Measurements from ENCODE around the gene PRPH2.
"Not testable (repeated sequence)": the region's sequence is repeated elsewhere in the genome, so short reads cannot be mapped to it uniquely, and the experiment has no call there.

Gene PRPH2

DNA sequence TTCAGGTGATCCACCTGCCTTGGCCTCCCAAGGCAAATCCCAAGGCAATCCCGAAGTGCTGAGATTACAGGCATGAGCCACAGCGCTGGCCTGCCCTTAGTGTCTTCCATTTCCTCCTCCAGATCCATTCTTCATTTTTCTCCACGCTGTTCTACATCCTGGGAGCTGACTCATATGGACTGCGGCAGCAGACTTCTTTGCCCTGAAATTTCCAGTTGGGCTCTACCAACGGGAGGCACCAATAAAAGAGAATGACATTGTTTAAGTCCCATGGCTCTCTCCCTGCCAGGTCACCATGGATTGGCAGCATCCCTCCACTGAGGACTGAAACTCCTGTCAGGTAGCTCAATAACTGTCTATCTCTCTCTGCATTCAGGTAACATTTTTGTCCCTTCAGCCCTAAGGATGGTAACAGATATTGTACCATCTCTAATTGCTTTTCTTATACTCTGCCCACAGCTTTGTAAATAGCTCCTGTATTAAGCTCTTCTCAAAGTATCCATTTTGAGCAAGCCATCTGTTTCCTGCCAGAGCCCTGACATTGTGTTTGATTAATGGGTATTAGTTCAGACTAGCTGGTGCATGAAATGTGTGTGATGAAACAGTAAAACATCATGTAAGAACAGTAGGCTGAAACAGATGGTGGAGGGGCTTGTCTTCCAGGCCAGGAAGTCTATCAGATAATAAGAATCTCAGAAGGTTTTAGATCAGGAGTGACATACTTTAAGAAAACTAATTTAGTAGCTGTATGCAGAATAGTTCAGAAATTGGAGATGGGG is 19.9 kb upstream of the PRPH2 start:
- no peak for DNase-seq

GRCh38 chr6:42740725-42741124 is 18.3 kb upstream of the PRPH2 start:
- DNase-seq = no peak

DNA sequence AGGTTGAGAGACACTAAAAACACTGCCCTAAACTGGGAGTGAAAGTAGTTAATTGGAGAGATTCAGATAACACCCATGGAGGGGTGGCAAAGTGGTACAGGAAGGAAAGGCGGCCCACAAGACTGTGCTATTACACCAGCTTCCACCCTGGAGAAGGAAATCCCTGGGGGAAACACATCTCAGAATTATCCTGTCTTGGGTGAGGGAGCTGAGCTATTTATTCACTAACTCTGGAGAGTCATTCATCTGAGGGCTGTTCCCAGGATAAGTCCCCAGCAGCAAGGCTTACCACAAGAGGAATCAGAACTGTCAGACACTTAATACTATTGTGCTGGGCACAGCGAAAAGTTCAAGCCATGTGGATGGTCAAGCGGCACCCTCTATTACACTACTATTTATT is 13.6 kb upstream of the PRPH2 start:
- no peak for DNase-seq

- DNase-seq = not testable (repeated sequence)
These were observed 11.6 kb upstream of the PRPH2 start for GRCh38 chr6:42733867-42734481.

DNA sequence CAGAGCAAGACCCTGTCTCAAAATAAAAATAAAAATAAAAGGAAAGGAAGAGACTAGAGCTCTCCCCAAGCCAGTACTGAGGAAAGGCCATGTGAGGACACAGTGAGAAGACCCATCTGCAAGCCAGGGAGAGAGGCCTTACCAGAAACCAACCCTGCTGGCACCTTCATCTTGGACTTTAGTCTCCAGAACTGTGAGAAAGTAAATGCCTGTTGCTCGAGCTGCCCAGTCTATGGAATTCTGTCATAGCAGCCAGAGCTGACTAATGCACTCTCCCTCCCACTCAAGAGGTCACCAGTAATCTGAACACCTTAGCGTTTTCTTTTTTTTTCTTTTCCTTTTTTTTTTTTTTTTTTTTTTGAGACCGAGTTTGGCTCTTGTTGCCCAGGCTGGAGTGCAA is 7.3 kb upstream of the PRPH2 start:
- no peak for DNase-seq

GRCh38 chr6:42727627-42728026 is 5.2 kb upstream of the PRPH2 start:
- no peak for DNase-seq

- peak; percentile 58 for DNase-seq
These were observed 4.8 kb upstream of the PRPH2 start for GRCh38 chr6:42727087-42727611.

- peak; percentile 59 for DNase-seq
These were observed 4.2 kb upstream of the PRPH2 start for GRCh38 chr6:42726485-42727086.

DNA sequence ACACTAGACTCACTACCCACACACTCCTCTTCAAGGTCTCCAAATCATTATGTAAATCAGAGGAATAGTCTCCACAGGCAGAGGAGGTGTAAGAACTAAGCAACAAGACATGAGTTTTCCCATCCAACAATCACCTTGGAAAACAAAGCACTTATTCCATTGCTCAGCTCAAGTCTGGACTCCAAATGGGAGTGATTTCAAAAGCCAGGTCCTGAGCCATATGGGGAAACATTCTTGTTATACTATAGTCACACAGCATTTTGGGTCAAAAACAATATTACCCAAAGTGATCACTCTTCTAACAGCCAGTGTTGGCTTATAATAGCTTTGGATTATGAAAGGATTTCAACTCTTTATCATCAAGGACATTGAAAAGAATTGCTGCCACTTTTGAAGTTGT is 3.6 kb upstream of the PRPH2 start:
- no peak for DNase-seq

GRCh38 chr6:42724825-42725224 is 2.4 kb upstream of the PRPH2 start:
- no peak for DNase-seq

DNA sequence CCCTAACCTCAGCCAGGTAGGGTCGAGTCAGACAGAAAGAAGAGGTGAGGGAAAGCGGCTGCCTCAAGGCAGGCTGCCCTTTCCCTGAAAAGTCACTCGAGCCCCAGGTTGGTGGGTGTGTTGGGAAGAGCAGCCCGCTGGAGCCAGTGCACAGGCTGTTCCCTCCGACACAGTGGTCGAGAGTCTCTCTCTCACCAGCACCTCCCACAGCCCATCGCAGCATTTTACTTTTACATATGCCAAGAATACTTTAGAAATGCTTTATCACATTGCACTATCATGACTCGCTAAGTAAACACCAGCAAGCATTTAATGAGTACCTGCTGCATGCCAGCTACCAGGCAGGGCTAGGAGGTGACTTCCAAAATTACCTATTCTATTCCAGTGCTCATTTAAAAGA is 1.7 kb downstream of the PRPH2 start:
- DNase-seq = no peak

DNA sequence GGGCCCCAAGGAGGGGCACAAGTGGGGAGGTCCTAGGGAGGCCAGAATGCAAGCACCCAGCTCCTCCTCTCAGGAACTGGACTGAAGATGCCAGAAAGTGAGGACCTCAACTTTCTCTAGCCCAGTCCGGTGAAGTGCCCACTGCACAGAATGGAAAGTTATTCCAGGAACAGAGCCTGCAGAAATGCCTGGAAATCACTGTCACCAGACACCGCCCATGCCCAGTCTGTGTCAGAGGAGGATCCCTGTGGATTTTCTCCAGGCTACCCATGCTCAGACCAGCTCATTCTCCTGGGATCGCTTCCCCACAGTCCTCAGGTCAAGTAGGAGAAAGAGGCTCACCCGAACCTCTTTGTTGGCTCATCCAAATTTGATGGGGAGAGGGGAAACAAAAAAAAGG is 6.5 kb downstream of the PRPH2 start:
- DNase-seq = no peak

DNA sequence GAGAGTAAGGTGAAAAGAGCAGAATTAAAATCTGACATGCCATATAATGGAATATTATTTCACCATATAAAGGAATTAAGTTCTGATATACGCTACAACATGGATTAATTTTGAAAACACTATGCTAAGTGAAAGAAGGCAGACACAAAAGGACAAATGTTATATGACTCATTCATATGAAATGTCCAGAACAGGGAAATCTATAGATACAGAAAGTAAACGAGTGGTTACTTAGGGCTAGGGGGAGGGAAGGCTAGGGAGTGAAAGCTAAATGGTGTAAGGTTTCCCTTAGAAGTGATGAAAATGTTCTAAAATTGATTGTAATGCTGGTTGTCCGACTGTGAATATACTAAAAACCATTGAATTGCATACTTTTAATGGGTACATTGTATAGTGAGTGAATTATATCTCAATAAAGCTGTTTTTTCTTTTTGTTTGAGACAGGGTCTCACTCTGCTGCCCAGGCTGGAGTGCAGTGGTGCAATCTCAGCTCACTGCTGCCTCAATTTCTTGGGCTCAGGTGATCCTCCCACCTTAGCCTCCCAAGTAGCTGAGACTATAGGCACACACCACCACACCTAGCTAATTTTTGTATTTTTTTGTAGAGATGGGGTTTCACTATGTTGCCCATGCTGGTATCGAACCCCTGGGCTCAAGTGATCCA is 8.2 kb downstream of the PRPH2 start:
- DNase-seq = no peak

GRCh38 chr6:42711930-42712329 is 10.5 kb downstream of the PRPH2 start:
- DNase-seq = no peak

GRCh38 chr6:42710316-42710715 is 12.1 kb downstream of the PRPH2 start:
- no peak for DNase-seq

- DNase-seq = no peak
These were observed 12.5 kb downstream of the PRPH2 start for GRCh38 chr6:42709871-42710270.

GRCh38 chr6:42708096-42708495 is 14.3 kb downstream of the PRPH2 start:
- DNase-seq = no peak

GRCh38 chr6:42707595-42707994 is 14.8 kb downstream of the PRPH2 start:
- no peak for DNase-seq

DNA sequence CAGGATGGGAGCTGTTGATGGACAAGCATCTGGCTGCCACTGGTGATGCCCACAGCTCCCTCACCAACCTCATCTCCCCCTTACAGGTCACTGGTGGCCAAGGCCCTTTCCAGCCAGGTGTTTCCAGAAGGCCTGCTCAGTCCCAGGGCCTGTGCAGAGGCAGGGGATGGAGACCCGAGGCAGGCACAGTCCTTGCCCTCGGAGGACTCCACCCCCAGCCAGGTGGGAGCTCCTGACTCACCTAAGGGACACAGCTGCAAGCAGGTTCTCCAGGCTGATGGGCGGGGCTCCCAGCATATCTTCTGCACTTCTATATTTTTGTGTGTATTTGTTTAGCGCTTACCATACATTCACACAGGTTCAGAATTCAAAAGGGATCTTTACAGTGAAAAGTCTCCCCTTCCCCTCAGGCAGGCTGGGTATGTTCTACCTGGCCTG is 17.4 kb downstream of the PRPH2 start:
- no peak for DNase-seq

GRCh38 chr6:42704251-42704936 is 18.0 kb downstream of the PRPH2 start:
- DNase-seq = peak; percentile 73

GRCh38 chr6:42702786-42703185 is 19.6 kb downstream of the PRPH2 start:
- DNase-seq = not testable (repeated sequence)

- DNase-seq = no peak
These were observed 20.2 kb downstream of the PRPH2 start for GRCh38 chr6:42702200-42702599.

DNA sequence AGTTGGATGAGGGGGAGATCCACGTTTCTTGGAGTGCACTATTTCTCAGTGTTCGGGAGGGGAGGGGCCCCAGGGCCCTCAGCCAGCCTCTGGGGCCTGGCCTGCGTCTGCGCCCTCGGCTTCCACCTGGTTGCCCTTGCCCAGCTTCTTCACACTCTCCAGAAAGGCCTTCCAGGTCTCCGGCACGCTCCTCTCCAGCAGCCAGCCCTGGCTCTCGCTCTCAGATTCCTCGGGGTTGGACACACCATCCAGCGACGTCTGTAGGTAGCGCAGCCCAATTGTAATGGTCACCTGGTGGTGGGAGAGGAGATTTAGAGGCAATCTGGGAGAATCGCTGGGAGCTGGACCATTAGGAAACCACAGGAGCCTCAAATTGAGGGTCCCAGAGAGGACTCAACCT is 24.2 kb downstream of the PRPH2 start:
- no peak for DNase-seq

Data from left hindlimb (tissue), 1 donor.